Measurements from ENCODE around the gene PALD1. TPM values are rescaled to one million over a fixed set of nuclear protein-coding genes. Genes with fewer than 3 reads are reported as not detected.

PALD1 gene
- total RNA-seq, 2 experiments from 2014 or later: 0.36 to 0.44 TPM

DNA sequence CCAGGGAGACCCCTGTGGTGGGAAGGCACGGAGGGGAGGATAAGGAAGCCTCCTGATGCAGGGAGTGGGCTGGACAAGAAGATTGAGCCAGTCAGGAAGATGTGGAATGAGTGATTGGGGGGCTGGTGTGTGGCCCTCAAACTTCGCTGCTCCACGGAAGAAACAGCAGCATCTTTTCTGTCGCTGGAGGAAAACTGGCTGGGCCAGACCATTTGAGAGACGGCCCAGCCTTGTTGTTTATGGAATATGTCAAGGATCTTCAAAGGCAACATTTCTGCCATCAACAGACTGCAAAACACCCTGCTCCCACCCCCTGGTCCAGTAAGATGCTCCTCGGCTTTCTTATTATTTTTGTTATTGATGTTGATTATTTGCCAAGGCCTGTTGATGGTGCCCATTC, 29.4 kb downstream of the PALD1 start:
- no peak for DNase-seq

DNA sequence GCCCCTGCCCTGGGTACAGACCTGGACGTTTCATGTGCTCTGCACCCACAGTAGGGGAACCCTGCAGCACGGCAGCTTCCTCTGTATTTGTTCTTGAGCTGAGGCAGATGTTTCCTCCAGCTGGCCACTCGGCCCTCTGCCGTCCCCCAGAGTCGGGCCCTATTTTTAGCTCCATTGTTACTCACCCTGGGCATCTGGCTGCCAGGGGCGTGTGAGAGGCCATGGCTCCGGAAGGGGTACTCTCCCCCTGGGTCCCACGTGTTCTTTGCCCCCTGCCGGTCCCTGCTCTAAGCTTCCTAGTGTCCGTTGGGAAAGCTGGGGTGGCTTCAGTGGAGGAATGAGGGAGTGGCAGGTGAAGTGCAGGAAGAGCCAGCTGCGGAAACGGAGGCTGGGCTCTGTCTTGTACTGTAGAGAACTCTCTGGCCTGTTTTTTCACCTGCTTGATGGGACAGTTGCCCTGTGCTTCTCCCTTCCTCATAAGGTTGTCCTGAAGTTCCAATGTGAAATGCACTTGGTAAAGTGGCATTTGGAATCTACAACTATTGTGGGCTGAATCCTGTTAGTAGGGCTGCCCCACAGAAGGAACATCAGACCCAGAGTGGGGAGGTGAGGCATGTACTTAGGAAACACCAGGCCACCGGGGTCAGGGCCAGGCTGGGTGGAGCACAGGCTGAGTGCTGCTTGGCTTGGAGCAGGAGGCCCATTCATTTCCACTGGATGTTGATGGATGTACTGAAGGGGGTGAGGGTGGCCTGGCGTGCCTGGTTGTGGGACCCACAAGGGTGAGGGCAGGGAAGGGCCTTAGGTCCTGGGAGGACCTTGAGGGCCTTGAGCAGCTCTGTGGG, 30.6 kb downstream of the PALD1 start:
- no peaks in the 10 kb centered on the region for H3K36me3 Mint-ChIP-seq (ENCODE audit: low read depth)
- Histone ChIP-seq H3K27ac (ENCODE audit: low read depth in 1 of 2, low read length in 2 of 2) (no peak overlapping the region), H3K4me1 (ENCODE audit: insufficient read depth, low read length) (no peaks in the 10 kb centered on the region), H3K9me3 (ENCODE audit: control insufficient read depth in 1 of 2, insufficient read depth in 1 of 2, low read length in 2 of 2) (no peaks in the 10 kb centered on the region), H3K36me3 (ENCODE audit: insufficient read depth, low read length) (no peaks in the 10 kb centered on the region), H3K27me3 (ENCODE audit: control insufficient read depth in 1 of 2, insufficient read depth in 2 of 2, low read length in 2 of 2) (peaks cover 0 to 2% of the 10 kb centered on the region in 2 experiments), H3K4me3 (ENCODE audit: low read length) (no peak overlapping the region)
- intact Hi-C loops (cut with DNase I, micrococcal nuclease): no loop called here
- ATAC-seq (ENCODE audit: poor library complexity) (no peak), DNase-seq (no peak)
- no peaks in the 10 kb centered on the region for H3K27me3 Mint-ChIP-seq
- ChIA-PET POLR2A (no interaction called here), CTCF (no interaction called here)
- H3K27ac Mint-ChIP-seq: no peak overlapping the region
- no peaks in the 10 kb centered on the region for H3K9me3 Mint-ChIP-seq
- no peaks in the 10 kb centered on the region for H3K4me1 Mint-ChIP-seq (ENCODE audit: low read depth)
- TF ChIP-seq, protein P1, sequence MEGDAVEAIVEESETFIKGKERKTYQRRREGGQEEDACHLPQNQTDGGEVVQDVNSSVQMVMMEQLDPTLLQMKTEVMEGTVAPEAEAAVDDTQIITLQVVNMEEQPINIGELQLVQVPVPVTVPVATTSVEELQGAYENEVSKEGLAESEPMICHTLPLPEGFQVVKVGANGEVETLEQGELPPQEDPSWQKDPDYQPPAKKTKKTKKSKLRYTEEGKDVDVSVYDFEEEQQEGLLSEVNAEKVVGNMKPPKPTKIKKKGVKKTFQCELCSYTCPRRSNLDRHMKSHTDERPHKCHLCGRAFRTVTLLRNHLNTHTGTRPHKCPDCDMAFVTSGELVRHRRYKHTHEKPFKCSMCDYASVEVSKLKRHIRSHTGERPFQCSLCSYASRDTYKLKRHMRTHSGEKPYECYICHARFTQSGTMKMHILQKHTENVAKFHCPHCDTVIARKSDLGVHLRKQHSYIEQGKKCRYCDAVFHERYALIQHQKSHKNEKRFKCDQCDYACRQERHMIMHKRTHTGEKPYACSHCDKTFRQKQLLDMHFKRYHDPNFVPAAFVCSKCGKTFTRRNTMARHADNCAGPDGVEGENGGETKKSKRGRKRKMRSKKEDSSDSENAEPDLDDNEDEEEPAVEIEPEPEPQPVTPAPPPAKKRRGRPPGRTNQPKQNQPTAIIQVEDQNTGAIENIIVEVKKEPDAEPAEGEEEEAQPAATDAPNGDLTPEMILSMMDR (IDR thresholded peaks at IDR 0.05): no peak
- no peak overlapping the region for H3K4me3 Mint-ChIP-seq

More for the DNA sequence above, 29.4 kb downstream of the PALD1 start:
- peaks cover 0 to 2% of the 10 kb centered on the region in 2 experiments for H3K27me3 ChIP-seq (ENCODE audit: control insufficient read depth in 1 of 2, insufficient read depth in 2 of 2, low read length in 2 of 2)
- Mint-ChIP-seq H3K36me3 (ENCODE audit: low read depth) (no peaks in the 10 kb centered on the region), H3K4me3 (no peak overlapping the region), H3K27me3 (no peaks in the 10 kb centered on the region), H3K4me1 (ENCODE audit: low read depth) (no peaks in the 10 kb centered on the region), H3K9me3 (no peaks in the 10 kb centered on the region), H3K27ac (no peak overlapping the region)
- H3K4me1 ChIP-seq (ENCODE audit: insufficient read depth, low read length): no peaks in the 10 kb centered on the region
- ChIA-PET CTCF (no interaction called here), POLR2A (no interaction called here)
- no peaks in the 10 kb centered on the region for H3K36me3 ChIP-seq (ENCODE audit: insufficient read depth, low read length)
- intact Hi-C loops (cut with DNase I, micrococcal nuclease): no loop called here
- no peak overlapping the region for H3K27ac ChIP-seq (ENCODE audit: low read depth in 1 of 2, low read length in 2 of 2)
- no peak overlapping the region for H3K4me3 ChIP-seq (ENCODE audit: low read length)
- TF ChIP-seq, protein P1 (IDR thresholded peaks at IDR 0.05): no peak
- ATAC-seq (ENCODE audit: poor library complexity): no peak
- no peaks in the 10 kb centered on the region for H3K9me3 ChIP-seq (ENCODE audit: control insufficient read depth in 1 of 2, insufficient read depth in 1 of 2, low read length in 2 of 2)

DNA sequence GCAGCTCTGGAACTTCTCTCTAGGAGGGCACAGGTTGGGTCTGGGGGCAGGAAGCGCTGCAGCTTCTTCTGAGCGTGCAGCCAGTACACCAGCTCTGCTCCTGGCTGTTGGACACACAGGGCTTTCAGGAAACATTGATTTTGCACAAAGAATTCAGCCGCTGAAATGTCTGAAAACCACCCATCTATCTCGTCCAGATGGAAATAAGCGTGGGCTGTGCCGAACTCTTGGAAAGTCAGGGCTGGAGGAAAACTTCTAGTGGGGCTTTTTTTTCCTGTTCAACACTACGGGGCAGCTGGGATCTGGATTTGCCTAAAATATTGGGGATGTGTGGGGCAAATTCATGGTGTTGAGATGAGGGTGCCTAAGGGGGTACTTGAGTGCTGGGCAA, 31.2 kb downstream of the PALD1 start:
- Histone ChIP-seq H3K4me1 (ENCODE audit: insufficient read depth, low read length) (no peaks in the 10 kb centered on the region), H3K36me3 (ENCODE audit: insufficient read depth, low read length) (no peaks in the 10 kb centered on the region), H3K4me3 (ENCODE audit: low read length) (no peak overlapping the region), H3K27ac (ENCODE audit: low read depth in 1 of 2, low read length in 2 of 2) (no peak overlapping the region), H3K9me3 (ENCODE audit: control insufficient read depth in 1 of 2, insufficient read depth in 1 of 2, low read length in 2 of 2) (no peaks in the 10 kb centered on the region), H3K27me3 (ENCODE audit: control insufficient read depth in 1 of 2, insufficient read depth in 2 of 2, low read length in 2 of 2) (peaks cover 0 to 2% of the 10 kb centered on the region in 2 experiments)
- TF ChIP-seq, protein P1 (IDR thresholded peaks at IDR 0.05): no peak
- POLR2A ChIA-PET: no interaction called here
- Mint-ChIP-seq H3K27me3 (no peaks in the 10 kb centered on the region), H3K36me3 (ENCODE audit: low read depth) (no peaks in the 10 kb centered on the region), H3K4me1 (ENCODE audit: low read depth) (no peaks in the 10 kb centered on the region), H3K27ac (no peak overlapping the region), H3K4me3 (no peak overlapping the region), H3K9me3 (no peaks in the 10 kb centered on the region)
- no peak for DNase-seq
- intact Hi-C loops (cut with DNase I, micrococcal nuclease): no loop called here
- no peak for ATAC-seq (ENCODE audit: poor library complexity)
- CTCF ChIA-PET: no interaction called here

Data from CD4-positive, alpha-beta T cell (primary cell).